NCI-H146 treated with DMSO at 0.1 percent for 48 hours (cell line): ENCODE results near the gene POLR2F.
"Not testable (repeated sequence)": the region's sequence is repeated elsewhere in the genome, so short reads cannot be mapped to it uniquely, and the experiment has no call there.

Source experiments
- DNase-seq: peaks from one replicate; lab custom pipeline; 2025; ENCODE audit not compliant: unreplicated experiment; lab: John Stamatoyannopoulos, UW

The POLR2F gene

DNA sequence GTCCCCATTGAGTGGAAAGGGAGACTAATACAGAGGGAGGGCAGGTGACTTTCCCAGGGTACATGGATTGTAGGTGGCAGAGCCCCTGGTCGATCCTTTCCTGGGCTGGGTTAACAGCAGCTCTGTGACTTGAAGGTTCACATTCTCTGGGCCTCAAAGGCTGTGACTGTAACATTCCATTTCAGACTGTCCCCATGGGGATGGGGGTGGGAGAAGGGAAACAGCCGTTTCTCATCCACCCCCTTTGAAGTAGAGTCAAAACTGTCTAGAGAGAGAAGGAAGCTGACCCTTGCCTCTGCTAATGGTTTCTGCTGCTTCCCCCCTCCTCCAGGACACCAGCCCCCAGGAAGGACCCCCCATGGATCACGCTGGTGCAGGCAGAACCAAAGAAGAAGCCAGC is 28.2 kb upstream of the POLR2F start:
- no peak for DNase-seq

GRCh38 chr22:37925767-37926166 is 27.7 kb upstream of the POLR2F start:
- DNase-seq, result no peak

- no peak for DNase-seq
Measured at GRCh38 chr22:37926358-37926757, 27.1 kb upstream of the POLR2F start.

DNA sequence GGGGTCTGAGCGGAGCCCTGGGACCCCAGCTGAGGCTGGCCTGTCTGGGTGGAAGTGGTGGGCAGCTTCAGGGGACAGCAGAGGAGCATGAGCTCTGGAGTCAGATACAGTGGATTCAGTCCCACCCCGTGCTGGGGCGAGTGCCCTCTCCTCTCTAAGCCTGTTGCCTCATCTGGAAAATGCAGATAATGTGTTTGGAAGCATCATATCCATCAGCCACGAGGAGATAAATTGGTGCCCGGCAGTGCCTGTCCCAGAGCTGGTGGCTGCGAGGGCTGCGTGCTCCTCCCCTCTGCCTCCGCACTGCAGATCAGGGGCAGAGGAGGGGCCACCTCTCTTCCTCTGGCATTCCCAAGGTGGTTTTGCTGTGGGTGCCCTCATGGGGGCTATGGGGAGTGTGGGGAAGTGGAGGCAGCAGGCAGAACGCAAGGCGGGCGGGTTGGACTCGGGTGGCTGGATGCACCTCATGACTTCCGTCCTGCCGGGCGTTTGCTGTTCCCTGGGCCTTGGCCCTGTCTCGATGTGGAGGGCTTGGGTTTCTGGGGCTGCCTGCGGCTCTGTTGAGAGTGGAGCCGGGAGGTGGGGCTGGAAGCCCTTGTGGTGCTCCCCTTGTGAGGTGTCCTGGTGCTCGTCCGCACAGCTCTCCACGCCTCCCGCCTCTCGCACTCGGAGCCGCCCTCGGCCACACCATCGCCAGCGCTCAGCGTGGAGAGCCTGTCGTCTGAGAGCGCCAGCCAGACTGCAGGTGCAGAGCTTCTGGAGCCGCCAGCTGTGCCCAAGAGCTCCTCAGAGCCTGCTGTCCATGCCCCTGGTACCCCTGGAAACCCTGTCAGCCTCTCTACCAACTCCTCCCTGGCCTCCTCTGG is 26.5 kb upstream of the POLR2F start:
- no peak for DNase-seq

GRCh38 chr22:37927637-37927936 is 25.9 kb upstream of the POLR2F start:
- no peak for DNase-seq

GRCh38 chr22:37929390-37929789 is 24.1 kb upstream of the POLR2F start:
- DNase-seq, result no peak

DNA sequence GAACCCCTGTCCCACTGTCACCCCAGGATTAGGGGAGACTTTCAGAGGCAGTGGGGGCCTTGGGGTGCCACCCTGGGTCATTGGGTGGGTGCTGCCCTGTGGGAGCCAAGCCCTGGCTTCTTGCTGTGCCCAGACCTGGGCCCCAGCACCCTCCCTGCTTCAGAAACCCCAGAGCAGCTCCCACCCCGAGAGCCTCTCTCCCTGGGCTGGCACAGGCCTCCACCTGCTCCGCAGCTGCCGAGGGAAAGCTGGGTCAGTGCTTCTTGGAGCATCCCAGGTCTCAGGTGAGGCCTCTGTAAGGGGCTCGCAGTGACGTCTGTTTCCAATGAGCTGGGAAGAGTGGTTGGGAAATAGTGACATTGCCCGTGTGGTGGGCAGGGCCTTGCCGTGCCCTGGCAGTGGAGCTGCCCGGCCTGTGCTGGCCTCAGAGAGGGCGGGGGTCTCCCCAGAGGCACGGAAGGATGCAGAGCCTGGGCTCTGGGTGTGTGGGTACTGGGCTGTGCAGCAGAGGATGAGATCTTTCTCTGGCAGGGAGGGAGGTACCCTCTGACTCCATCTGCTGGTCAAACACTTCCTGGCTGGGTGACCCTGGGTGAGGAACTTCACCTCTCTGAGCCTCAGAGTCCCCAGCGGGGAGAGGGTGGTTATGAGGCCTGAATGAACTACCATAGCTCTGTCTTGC is 23.1 kb upstream of the POLR2F start:
- DNase-seq, result no peak

DNA sequence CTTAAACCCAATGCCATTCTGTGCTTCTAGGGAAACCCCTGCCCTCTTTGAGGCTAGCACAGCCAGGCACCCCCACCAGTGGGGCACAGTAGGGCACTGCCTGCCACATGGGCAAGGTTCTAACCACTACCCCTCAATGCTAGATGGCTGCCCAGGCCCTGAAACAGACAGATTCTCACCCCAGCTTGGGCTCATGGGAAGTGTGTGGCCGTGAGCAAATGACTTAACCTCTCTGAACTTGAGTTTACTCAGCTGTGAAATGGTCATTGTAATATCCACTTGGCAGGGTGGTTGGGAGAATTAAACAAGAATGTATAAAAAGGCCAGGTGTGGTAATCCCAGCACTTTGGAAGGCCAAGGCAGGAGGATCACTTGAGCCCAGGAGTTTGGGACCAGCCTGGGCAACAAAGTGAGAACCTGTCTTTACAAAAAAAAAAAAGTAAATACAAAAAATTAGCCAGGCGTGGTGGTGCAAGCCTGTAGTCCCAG is 22.5 kb upstream of the POLR2F start:
- DNase-seq, result no peak

DNA sequence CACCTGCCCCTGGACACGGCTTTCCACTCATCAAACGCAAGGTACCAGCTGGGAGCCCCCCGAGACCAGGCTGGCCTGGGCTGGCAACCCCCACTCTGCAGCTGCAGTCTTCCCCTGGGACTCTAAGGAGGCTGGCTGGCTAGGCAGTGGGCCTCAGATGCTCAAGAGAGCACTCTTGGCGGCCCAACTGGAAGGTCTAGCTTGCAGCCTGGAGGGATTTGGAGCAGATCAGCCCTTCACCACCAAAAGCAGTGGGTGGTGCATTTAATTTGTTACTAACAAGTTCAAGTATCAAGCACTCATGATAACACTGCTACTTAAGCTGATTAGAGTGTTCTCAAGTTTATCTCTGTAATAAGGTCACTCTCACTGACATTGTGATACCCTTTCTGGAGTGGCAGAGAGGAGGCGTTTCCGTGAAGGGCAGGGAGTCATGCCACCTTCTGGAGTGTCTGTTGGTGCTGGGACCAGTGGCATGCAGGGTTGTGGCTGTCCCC is 21.6 kb upstream of the POLR2F start:
- DNase-seq, result no peak

DNA sequence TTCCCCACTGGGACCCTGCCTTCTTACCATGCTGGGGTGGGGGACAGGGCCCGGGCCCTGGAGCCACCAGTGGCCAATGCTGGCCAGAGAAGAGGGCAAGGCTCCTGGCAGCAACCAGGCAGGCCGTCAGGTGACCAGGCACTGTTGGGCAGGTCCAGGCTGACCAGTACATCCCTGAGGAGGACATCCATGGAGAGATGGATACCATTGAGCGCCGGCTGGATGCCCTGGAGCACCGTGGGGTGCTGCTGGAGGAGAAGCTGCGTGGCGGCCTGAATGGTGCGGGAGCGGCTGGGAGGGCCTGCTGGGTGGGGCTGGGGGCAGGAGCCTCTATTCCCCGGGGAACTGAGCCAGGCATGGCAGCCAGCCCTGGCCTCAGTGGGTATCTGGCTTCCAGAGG is 21.1 kb upstream of the POLR2F start:
- no peak for DNase-seq

- no peak for DNase-seq
Measured at GRCh38 chr22:37932821-37933578, 20.5 kb upstream of the POLR2F start.

- DNase-seq, result peak; percentile 5
Measured at GRCh38 chr22:37933711-37934376, 19.7 kb upstream of the POLR2F start.

DNA sequence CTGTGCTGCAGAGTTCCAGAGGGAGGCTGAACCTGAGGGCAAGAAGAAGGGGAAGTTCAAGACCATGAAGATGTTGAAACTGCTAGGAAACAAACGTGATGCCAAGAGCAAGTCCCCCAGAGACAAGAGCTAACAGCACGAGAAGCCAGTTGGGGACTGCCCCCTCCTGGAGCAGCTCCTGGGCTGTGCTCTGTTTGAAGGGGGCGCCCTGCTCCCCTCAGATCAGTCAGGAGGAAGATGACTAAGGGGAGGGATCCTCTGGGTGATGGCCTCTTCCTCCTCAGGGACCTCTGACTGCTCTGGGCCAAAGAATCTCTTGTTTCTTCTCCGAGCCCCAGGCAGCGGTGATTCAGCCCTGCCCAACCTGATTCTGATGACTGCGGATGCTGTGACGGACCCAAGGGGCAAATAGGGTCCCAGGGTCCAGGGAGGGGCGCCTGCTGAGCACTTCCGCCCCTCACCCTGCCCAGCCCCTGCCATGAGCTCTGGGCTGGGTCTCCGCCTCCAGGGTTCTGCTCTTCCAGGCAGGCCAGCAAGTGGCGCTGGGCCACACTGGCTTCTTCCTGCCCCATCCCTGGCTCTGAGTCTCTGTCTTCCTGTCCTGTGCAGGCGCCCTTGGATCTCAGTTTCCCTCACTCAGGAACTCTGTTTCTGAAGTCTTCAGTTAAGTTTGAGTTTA is 12.7 kb upstream of the POLR2F start:
- DNase-seq, result no peak

DNA sequence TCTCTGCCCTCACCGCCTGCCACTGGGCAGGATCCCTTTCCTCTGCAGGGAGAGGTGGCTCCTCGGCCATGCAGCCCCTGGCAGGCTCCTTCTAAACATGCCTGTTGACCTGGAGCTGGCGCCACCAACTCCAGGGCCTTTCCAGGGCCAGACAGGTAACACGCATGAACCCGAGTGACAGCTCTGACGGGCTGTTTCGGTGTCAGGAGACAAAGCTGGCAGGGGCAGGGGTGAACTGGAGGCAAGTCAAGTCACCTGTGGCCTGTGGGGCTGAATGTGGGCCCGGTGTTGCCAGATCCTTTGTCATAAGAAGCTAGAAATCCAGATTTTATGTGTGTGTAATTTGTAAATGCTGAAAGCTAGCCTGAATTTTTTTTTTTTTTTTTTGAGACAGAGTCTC is 11.4 kb upstream of the POLR2F start:
- DNase-seq, result no peak

DNA sequence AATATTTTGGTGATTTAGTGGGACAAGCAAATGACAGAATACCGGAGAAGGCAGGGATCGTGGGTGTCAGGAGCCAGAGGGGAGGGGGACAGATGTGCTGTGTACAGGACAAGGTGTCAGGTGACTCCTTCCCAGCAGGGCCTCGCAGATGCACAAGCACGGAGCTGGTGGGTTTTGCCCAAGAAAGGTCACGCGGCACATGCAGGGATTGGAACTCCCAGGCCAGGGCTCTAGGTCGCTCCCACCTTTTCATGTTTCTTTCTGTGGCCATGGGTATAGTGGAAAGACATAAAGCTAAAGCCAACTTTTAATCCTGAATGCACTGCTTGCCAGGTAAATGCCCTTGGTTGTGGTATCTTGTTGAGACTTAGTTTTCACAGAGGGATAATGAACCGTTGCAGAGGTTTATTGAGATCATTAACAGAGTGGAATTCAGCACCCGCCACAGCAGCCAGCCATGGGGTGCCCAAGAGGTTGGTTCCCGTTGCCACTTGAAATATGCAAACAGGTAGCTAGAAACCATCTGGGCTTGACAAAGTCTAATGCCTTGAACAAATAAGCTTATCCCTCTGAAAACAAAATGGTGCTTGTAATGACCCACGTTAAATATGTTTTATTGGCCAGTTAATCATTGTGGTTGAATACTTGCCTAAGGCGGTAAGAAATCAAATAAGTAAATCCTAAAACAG is 10.2 kb upstream of the POLR2F start:
- DNase-seq, result peak; percentile 6

DNA sequence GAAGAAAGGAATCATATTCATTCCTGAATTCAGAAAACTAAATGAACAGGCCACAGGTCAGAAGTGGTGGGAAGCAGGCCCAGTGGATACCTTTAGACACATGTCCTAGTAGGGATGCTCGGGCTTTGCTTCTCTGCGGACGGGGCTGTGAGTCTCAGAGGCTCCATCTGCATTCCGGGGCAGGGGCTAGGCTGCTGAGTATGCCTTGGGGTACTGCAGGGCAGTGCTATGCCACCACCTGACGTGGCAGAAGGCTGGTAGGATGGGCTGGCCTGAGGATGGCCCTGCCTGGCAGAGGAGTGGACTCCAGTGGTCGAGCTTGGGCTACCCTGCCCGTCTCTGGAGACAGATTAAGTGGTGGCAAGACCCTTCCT is 9.7 kb upstream of the POLR2F start:
- no peak for DNase-seq

DNA sequence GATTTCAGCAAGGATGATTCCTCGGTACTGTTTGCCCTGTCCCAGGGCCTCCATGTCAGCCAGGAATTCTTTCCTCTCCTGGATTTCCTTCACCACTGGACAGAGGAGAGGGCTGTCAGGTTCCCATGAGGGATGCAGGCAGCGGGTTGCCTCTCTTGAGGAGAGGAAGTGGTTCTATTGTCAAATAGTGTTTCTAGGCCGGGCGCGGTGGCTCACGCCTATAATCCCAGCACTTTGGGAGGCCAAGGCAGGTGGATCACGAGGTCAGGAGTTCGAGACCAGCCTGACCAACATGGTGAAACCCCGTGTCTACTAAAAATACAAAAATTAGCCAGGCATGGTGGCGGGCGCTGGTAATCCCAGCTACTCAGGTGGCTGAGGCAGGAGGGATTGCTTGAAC is 9.1 kb upstream of the POLR2F start:
- not testable (repeated sequence) for DNase-seq

- DNase-seq, result not testable (repeated sequence)
Measured at GRCh38 chr22:37947142-37947795, 6.2 kb upstream of the POLR2F start.

- DNase-seq, result no peak
Measured at GRCh38 chr22:37951305-37951704, 2.2 kb upstream of the POLR2F start.
